HL-60/S4 (cell line): ENCODE results near the gene SH3TC1.

Experiments used
- in situ Hi-C: fragments of 300-500 bp; cut with MboI; formaldehyde crosslinking; loops from 2 replicates; pipeline ENCODE4 v1.14.3; 2022; ENCODE audit warnings: low sequenced_read_pairs

SH3TC1 gene

GRCh38 chr4:8179771-8180170 lies 19.3 kb upstream of the SH3TC1 start:
- in situ Hi-C loops = loop anchor here (10.0 kb wide), 1 partner anchor 225 kb away; no protein-coding TSS in a partner anchor

- in situ Hi-C loops = no loop called here
Measured at GRCh38 chr4:8180310-8181093, 18.6 kb upstream of the SH3TC1 start.

- in situ Hi-C loops = no loop called here
Measured at GRCh38 chr4:8181119-8181518, 18.0 kb upstream of the SH3TC1 start.

GRCh38 chr4:8181844-8182243 lies 17.2 kb upstream of the SH3TC1 start:
- in situ Hi-C loops = no loop called here

- in situ Hi-C loops = no loop called here
Measured at GRCh38 chr4:8182294-8182693, 16.8 kb upstream of the SH3TC1 start.

- in situ Hi-C loops = no loop called here
Measured at GRCh38 chr4:8182858-8183725, 16.0 kb upstream of the SH3TC1 start.

GRCh38 chr4:8184061-8184460 lies 15.0 kb upstream of the SH3TC1 start:
- in situ Hi-C loops = no loop called here

GRCh38 chr4:8185295-8185694 lies 13.8 kb upstream of the SH3TC1 start:
- in situ Hi-C loops = no loop called here

- in situ Hi-C loops = no loop called here
Measured at GRCh38 chr4:8185930-8186329, 13.2 kb upstream of the SH3TC1 start.

- in situ Hi-C loops = no loop called here
Measured at GRCh38 chr4:8188085-8188484, 11.0 kb upstream of the SH3TC1 start.

GRCh38 chr4:8188743-8189550 lies 10.1 kb upstream of the SH3TC1 start:
- in situ Hi-C loops = no loop called here

GRCh38 chr4:8189551-8190466 lies 9.3 kb upstream of the SH3TC1 start:
- in situ Hi-C loops = no loop called here

GRCh38 chr4:8191136-8191747 lies 7.8 kb upstream of the SH3TC1 start:
- in situ Hi-C loops = no loop called here

- in situ Hi-C loops = no loop called here
Measured at GRCh38 chr4:8192748-8193738, 6.0 kb upstream of the SH3TC1 start.

GRCh38 chr4:8194306-8195242 lies 4.5 kb upstream of the SH3TC1 start:
- in situ Hi-C loops = no loop called here

GRCh38 chr4:8195431-8195830 lies 3.7 kb upstream of the SH3TC1 start:
- in situ Hi-C loops = no loop called here

GRCh38 chr4:8195841-8196458 lies 3.1 kb upstream of the SH3TC1 start:
- in situ Hi-C loops = no loop called here
